Measurements from ENCODE around the gene FRRS1. TPM values are rescaled to one million over a fixed set of nuclear protein-coding genes. Genes with fewer than 3 reads are reported as not detected.

FRRS1 gene
- total and polyA plus RNA-seq, 10 of the 15 experiments (the other 5 are each of a cell fraction or from before 2014, with no cell fraction given), result 0.13 to 18.9 (median 8.0) TPM

- Histone ChIP-seq H3K4me1 (ENCODE audit: control insufficient read depth, insufficient read depth, low read length) (no peaks in the 10 kb centered on the region), H2AFZ (ENCODE audit: control insufficient read depth, low read depth, low read length) (no peak overlapping the region), H3K4me2 (ENCODE audit: control insufficient read depth, insufficient read depth) (no peak overlapping the region), H3K9me3 (replicated peaks; ENCODE audit: control insufficient read depth, insufficient read depth, low read length) (no peaks in the 10 kb centered on the region), H3K27ac (ENCODE audit: control insufficient read depth, insufficient read depth) (no peak overlapping the region), H3K4me3 (no peak overlapping the region), H3K36me3 (ENCODE audit: control insufficient read depth in 2 of 2, insufficient read depth in 2 of 2, low read length in 1 of 2) (peaks cover 3 to 6% of the 10 kb centered on the region in 2 experiments; a peak in 3 of 4 replicates), H3K79me2 (ENCODE audit: control insufficient read depth, insufficient read depth, low read length) (no peaks in the 10 kb centered on the region), H4K20me1 (ENCODE audit: control insufficient read depth, insufficient read depth) (no peaks in the 10 kb centered on the region), H3K9ac (ENCODE audit: control insufficient read depth, insufficient read depth, low read length) (no peak overlapping the region), H3K27me3 (replicated peaks in 1 of 2; ENCODE audit: control insufficient read depth in 2 of 2, insufficient read depth in 2 of 2, low read length in 1 of 2) (no peaks in the 10 kb centered on the region)
- FAIRE-seq (no peak), ATAC-seq (no peak), DNase-seq (ENCODE audit: low read depth, low spot score) (no peak)
- intact Hi-C loops (cut with micrococcal nuclease; ENCODE audit: unreplicated experiment), result loop anchor here (5.0 to 10.0 kb wide), 2 partner anchors 223 to 711 kb away; no protein-coding TSS in a partner anchor
- BruUV-seq (replicated peaks), result no TSS peak
- ChIA-PET POLR2A (no interaction called here), CTCF (interaction anchor here (1.4 to 2.0 kb wide), 2 partner anchors 18 to 63 kb away, joined by 3 to 5 read pairs; no protein-coding TSS in a partner anchor), SMC1A (ENCODE audit: uncharacterized antibody, unreplicated experiment) (no interaction called here), RAD21 (ENCODE audit: unreplicated experiment) (interaction anchor here (0.6 kb wide), 1 partner anchor 178 kb away, joined by 3 read pairs; no protein-coding TSS in a partner anchor)
- in situ Hi-C loops (cut with MboI), result loop anchor here (10.0 kb wide), 1 partner anchor 521 kb away; no protein-coding TSS in a partner anchor
- TF ChIP-seq BCL3 (IDR thresholded peaks at IDR 0.05; ENCODE audit: borderline replicate concordance, insufficient read depth, low read depth, low read length, poor library complexity, severe bottlenecking), result no peak
- TF ChIP-seq BCLAF1 (IDR thresholded peaks at IDR 0.05), result no peak
- no peak for TF ChIP-seq E2F4 (IDR thresholded peaks at IDR 0.05; ENCODE audit: low read depth, low read length)
- no peak for TF ChIP-seq IRF3 (IDR thresholded peaks at IDR 0.05)
- TF ChIP-seq HDAC6 (IDR thresholded peaks at IDR 0.05; ENCODE audit: unreplicated experiment), result no peak
- no peak for TF ChIP-seq LARP7 (IDR thresholded peaks at IDR 0.05)
- TF ChIP-seq ETV6 (conservative IDR thresholded peaks at IDR 0.05 in 1 of 2, IDR thresholded peaks at IDR 0.05 in 1 of 2; ENCODE audit: borderline replicate concordance in 1 of 2, low read depth in 1 of 2), result no peak
- no peak for TF ChIP-seq ATF2 (IDR thresholded peaks at IDR 0.05; ENCODE audit: low read length)
Measured at GRCh38 chr1:99705385-99705784, 61.0 kb downstream of the FRRS1 start.
